HEK293 (cell line): ENCODE measurements around the gene RAD51AP1.

Experiments used
- CTCF ChIA-PET: fragments of 350-600 bp; formaldehyde crosslinking; extraction: SDS; loops from one replicate; lab custom pipeline; 2021; ENCODE audit warnings: antibody characterized with exemption; lab: Yijun Ruan, JAX
- POLR2A ChIA-PET: fragments of 300-600 bp; formaldehyde crosslinking; extraction: SDS; loops from one replicate; lab custom pipeline; 2020; ENCODE audit warnings: antibody characterized with exemption, inconsistent platforms; lab: Yijun Ruan, JAX
- H3K27ac ChIP-seq: fragments of 200-500 bp; sonication (Bioruptor generic); 2 replicates; pipeline ENCODE4 v1.5.1; 2014; ENCODE audit warnings: low read depth, low read length, control low read depth, inconsistent platforms; ENCODE audit errors: extremely low read depth
- H3K36me3 ChIP-seq, 2 experiments: fragments of 200-500 bp in 1 of 2; sonication (Bioruptor generic) in 1 of 2; 1 replicate in 1 of 2; 2 replicates in 1 of 2; pipeline ENCODE4 v1.5.1; 2014 to 2017; ENCODE audit warnings: inconsistent platforms in 2 of 2, low read length in 2 of 2; ENCODE audit not compliant: control insufficient read depth in 2 of 2, insufficient read depth in 1 of 2
- H3K4me1 ChIP-seq: fragments of 200-500 bp; sonication (Bioruptor generic); 2 replicates; pipeline ENCODE4 v1.5.1; 2014; ENCODE audit warnings: mild to moderate bottlenecking, low read length, inconsistent platforms; ENCODE audit not compliant: control insufficient read depth, insufficient read depth
- H3K4me3 ChIP-seq: 2 replicates; pipeline ENCODE4 v1.5.1; 2011; ENCODE audit warnings: low read depth, mild to moderate bottlenecking, control low read depth, low read length, moderate library complexity
- H3K9me3 ChIP-seq: fragments of 200-500 bp; sonication (Bioruptor generic); 2 replicates; pipeline ENCODE4 v1.5.1; 2014; ENCODE audit warnings: low read depth, low read length, inconsistent platforms; ENCODE audit not compliant: control insufficient read depth, insufficient read depth
- HIC1 ChIP-seq: fragments of 450-650 bp; formaldehyde crosslinking; IDR thresholded peaks from 2 replicates; pipeline ENCODE4 v1.5.1; 2016; ENCODE audit warnings: missing biosample characterization, missing genetic modification characterization
- KLF16 ChIP-seq: fragments of 450-650 bp; formaldehyde crosslinking; IDR thresholded peaks from 2 replicates; pipeline ENCODE4 v1.5.1; 2017; ENCODE audit warnings: missing biosample characterization, missing genetic modification characterization
- MEIS1 ChIP-seq: sonication (generic); formaldehyde crosslinking; IDR thresholded peaks from 2 replicates; pipeline ENCODE4 v1.8.1; 2022; ENCODE audit warnings: missing genetic modification reagents, mild to moderate bottlenecking, borderline replicate concordance
- OVOL3 ChIP-seq: fragments of 450-650 bp; formaldehyde crosslinking; IDR thresholded peaks from 2 replicates; pipeline ENCODE4 v1.5.1; 2016; ENCODE audit warnings: missing biosample characterization, missing genetic modification characterization
- RBAK ChIP-seq: fragments of 450-650 bp; formaldehyde crosslinking; IDR thresholded peaks from 2 replicates; pipeline ENCODE4 v1.5.1; 2016; ENCODE audit warnings: missing biosample characterization, missing genetic modification characterization
- ZNF138 ChIP-seq: fragments of 450-650 bp; formaldehyde crosslinking; IDR thresholded peaks from 2 replicates; pipeline ENCODE4 v1.5.1; 2016; ENCODE audit warnings: missing biosample characterization, missing genetic modification characterization, borderline replicate concordance
- ZNF146 ChIP-seq: fragments of 450-650 bp; formaldehyde crosslinking; IDR thresholded peaks from 2 replicates; pipeline ENCODE4 v1.5.1; 2016; ENCODE audit warnings: missing biosample characterization, missing genetic modification characterization
- ZNF19 ChIP-seq: fragments of 450-650 bp; formaldehyde crosslinking; IDR thresholded peaks from 2 replicates; pipeline ENCODE4; 2016; ENCODE audit warnings: missing biosample characterization, missing genetic modification characterization, low read depth
- ZNF24 ChIP-seq: fragments of 450-650 bp; formaldehyde crosslinking; IDR thresholded peaks from 2 replicates; pipeline ENCODE4 v1.5.1; 2016; ENCODE audit warnings: missing biosample characterization, missing genetic modification characterization
- ZNF324 ChIP-seq: fragments of 450-650 bp; formaldehyde crosslinking; IDR thresholded peaks from 2 replicates; pipeline ENCODE4 v1.5.1; 2016; ENCODE audit warnings: missing biosample characterization, missing genetic modification characterization
- ZNF404 ChIP-seq: fragments of 450-650 bp; formaldehyde crosslinking; IDR thresholded peaks from 2 replicates; pipeline ENCODE4 v1.5.1; 2017; ENCODE audit warnings: missing biosample characterization, missing genetic modification characterization
- ZNF518A ChIP-seq: fragments of 450-650 bp; formaldehyde crosslinking; conservative IDR thresholded peaks from 2 replicates; pipeline ENCODE4 v1.5.1; 2016; ENCODE audit warnings: low read depth, missing biosample characterization, missing genetic modification characterization
- ZNF544 ChIP-seq: fragments of 450-650 bp; formaldehyde crosslinking; IDR thresholded peaks from 2 replicates; pipeline ENCODE4 v1.5.0; 2017; ENCODE audit warnings: missing biosample characterization, missing genetic modification characterization
- ZNF561 ChIP-seq: fragments of 450-650 bp; IDR thresholded peaks from 2 replicates; pipeline ENCODE4 v1.5.1; 2018; ENCODE audit warnings: missing biosample characterization, missing genetic modification characterization, borderline replicate concordance
- ZNF623 ChIP-seq: fragments of 450-650 bp; formaldehyde crosslinking; IDR thresholded peaks from 2 replicates; pipeline ENCODE4 v1.5.1; 2016; ENCODE audit warnings: missing biosample characterization, missing genetic modification characterization
- ZNF660 ChIP-seq: fragments of 450-650 bp; IDR thresholded peaks from 2 replicates; pipeline ENCODE4 v1.5.1; 2018; ENCODE audit warnings: missing biosample characterization, mild to moderate bottlenecking, missing genetic modification characterization
- ZNF768 ChIP-seq: fragments of 450-650 bp; formaldehyde crosslinking; IDR thresholded peaks from 2 replicates; pipeline ENCODE4 v1.5.1; 2018; ENCODE audit warnings: missing biosample characterization, mild to moderate bottlenecking, missing genetic modification characterization
- ZSCAN16 ChIP-seq: fragments of 450-650 bp; formaldehyde crosslinking; IDR thresholded peaks from 2 replicates; pipeline ENCODE4 v1.5.1; 2016; ENCODE audit warnings: missing biosample characterization, missing genetic modification characterization

The RAD51AP1 gene

DNA sequence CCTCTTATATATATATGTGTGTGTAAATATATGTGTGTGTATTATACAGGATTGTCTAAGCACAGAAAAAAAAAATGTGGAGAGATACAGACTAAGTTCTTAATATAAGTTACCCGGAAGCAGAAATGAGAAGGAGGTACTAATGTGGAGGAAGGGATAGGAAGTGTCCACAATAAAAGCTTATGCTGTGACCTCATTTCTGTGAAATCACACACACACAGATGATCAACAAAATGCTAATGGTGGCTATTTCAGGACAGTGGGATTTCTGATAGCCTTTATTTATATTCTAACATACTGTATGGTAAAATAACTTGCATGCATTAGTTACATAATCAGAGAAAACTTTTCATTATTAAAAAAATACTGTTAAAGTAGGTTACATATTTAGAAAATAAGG, 8.5 kb upstream of the RAD51AP1 start:
- ChIA-PET POLR2A (no interaction called here), CTCF (interaction anchor here (0.7 to 2.5 kb wide), 3 partner anchors 11 to 223 kb away, joined by 4 to 15 read pairs (median 5); no protein-coding TSS in a partner anchor)
- H3K27ac ChIP-seq = no peak overlapping the region
- TF ChIP-seq ZNF518A (tag by site-specific recombination) (no peak), OVOL3 (no peak), ZNF561 (tag by site-specific recombination) (no peak), ZNF24 (tag by site-specific recombination) (no peak), KLF16 (tag by site-specific recombination) (no peak), ZSCAN16 (tag by site-specific recombination) (no peak), ZNF138 (tag by site-specific recombination) (no peak), ZNF660 (tag by site-specific recombination) (no peak), ZNF623 (tag by site-specific recombination) (no peak), ZNF768 (tag by site-specific recombination) (no peak), ZNF544 (tag by site-specific recombination) (no peak), ZNF146 (tag by site-specific recombination) (no peak), ZNF324 (tag by site-specific recombination) (no peak), ZNF19 (no peak), RBAK (no peak), ZNF404 (tag by site-specific recombination) (no peak), HIC1 (tag by site-specific recombination) (no peak)
- H3K4me1 ChIP-seq = no peaks in the 10 kb centered on the region
- peaks cover 44 to 58% of the 10 kb centered on the region in 2 experiments for H3K36me3 ChIP-seq
- no peaks in the 10 kb centered on the region for H3K9me3 ChIP-seq
- H3K4me3 ChIP-seq = no peak overlapping the region

- H3K36me3 ChIP-seq = peaks cover 46 to 59% of the 10 kb centered on the region in 2 experiments
- POLR2A ChIA-PET = interaction anchor here (0.7 kb wide), 1 partner anchor 8 kb away, joined by 3 read pairs; no protein-coding TSS in a partner anchor
- no peak overlapping the region for H3K4me3 ChIP-seq
- no peaks in the 10 kb centered on the region for H3K9me3 ChIP-seq
- H3K4me1 ChIP-seq = no peaks in the 10 kb centered on the region
- CTCF ChIA-PET = interaction anchor here (0.6 to 2.5 kb wide), 4 partner anchors 110 to 567 kb away, joined by 3 to 15 read pairs (median 4); no protein-coding TSS in a partner anchor
- H3K27ac ChIP-seq = no peak overlapping the region
- TF ChIP-seq MEIS1 (CRISPR knock-in tag) = no peak
Observed at GRCh38 chr12:4530982-4531586, 7.6 kb upstream of the RAD51AP1 start.
